NCI-H128 (cell line): ENCODE data around the gene AGAP1.
"Not testable (repeated sequence)": the region's sequence is repeated elsewhere in the genome, so short reads cannot be mapped to it uniquely, and the experiment has no call there.

ENCODE experiments used
- DNase-seq: peaks from one replicate; lab custom pipeline; 2025; ENCODE audit not compliant: unreplicated experiment; lab: John Stamatoyannopoulos, UW

The AGAP1 gene

DNA sequence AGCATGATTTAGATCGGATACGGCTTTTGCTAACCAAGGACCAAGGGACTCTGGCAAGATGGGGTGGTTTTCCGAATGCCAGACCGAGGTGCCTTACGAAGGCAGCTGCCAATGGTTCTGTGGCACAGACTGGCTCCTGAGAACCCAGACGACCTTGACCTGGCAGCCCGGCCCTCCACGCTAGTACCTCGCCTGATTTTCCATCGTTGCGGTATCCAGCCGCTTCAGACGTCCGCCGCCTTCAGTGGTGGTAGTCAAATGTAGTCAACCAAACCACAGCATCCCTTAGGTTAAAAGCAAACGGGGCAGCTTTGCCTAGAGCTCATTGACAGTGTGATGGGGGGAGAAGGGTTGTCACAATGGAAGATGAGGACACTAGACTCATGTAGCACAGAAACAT, 631.7 kb downstream of the AGAP1 start:
- no peak for DNase-seq

DNA sequence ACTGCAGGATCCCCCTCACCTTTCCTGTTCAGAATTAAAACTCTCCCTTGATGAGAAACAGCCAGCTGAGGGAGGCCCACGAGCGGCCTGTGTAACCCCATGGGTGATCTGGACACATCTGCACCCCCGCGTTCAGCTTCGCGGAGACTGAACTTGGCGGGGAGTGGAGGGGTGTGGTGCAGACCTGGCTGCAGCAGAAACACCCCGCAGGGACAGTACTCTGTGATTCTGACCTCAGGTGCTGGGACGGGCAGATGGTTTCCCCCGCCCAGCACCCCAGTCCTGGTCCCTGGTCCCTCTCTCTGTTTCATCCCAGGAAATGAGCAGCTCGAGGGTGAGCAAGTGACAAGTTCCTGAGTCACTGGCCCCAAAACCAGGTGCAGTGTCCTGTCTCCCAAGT, 633.2 kb downstream of the AGAP1 start:
- DNase-seq = no peak

DNA sequence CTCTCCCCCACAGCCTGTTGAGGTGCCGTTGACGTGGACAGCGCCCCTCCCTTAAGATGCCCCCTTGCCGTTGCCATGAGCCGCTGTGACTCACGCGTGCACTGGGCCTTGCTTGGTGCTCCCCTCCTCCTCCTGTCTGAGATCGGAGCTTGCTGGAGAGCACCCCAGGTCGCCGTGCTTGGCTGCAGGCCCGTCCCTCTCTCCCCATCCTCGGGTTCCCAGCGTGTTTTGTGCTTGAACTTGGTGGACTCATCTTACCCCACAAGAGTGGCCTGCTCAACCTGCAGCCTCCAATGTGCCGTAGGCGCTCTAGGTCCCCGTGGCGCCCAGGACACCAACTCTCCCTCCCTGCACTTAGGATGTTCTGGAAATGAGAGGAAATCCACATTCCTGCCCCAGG, 634.5 kb downstream of the AGAP1 start:
- no peak for DNase-seq

DNA sequence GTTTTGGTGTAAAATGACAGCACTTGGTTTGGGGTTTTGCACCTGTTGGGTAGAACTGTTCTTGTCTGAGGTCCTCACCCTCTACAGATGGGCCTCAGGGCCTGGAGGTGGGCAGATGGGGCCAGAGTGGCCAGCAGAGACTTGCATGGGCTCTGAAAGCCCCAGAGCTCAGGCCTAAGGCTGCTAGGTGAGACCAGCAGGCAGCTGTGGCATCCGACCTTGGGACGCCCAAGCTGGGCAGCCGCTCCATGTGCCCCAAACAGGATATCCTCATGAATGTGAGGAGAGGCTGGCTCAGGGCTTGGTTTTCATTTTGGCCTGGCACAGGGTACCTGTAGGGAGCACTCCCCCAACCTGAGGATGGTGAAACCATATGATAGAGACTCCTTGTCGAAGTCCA, 636.1 kb downstream of the AGAP1 start:
- DNase-seq = no peak

DNA sequence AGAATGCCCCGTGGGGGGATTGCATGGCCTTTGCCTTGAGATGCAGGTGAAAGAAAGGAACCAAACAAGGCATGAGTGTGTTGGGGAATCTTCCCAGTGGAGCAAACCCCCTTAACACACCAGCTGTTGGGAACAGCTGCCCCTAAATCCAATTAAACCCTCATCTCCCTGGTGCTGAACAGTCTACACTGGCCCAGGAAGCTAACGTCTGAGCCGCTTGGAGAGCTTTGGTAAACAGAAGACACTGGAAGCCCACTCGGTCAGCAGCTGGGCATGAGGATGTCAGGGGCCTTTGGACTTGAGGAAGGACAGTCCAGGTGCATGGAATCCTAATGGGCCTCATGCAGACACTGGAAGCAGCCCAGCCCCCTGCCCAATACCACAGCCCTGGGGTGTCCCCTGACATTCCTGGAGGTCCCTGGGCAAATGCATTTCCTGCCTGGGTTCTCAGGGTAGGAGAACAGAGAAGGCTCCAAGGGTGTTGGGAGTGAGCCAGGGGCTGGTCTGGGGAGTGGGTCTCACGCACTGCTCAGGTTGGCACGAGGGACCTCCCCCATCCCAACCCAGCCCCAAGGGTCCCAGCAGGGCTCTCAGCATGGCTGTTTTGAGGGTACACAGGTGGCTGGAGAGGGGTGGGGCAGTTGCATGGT, 636.6 kb downstream of the AGAP1 start:
- DNase-seq = no peak

DNA sequence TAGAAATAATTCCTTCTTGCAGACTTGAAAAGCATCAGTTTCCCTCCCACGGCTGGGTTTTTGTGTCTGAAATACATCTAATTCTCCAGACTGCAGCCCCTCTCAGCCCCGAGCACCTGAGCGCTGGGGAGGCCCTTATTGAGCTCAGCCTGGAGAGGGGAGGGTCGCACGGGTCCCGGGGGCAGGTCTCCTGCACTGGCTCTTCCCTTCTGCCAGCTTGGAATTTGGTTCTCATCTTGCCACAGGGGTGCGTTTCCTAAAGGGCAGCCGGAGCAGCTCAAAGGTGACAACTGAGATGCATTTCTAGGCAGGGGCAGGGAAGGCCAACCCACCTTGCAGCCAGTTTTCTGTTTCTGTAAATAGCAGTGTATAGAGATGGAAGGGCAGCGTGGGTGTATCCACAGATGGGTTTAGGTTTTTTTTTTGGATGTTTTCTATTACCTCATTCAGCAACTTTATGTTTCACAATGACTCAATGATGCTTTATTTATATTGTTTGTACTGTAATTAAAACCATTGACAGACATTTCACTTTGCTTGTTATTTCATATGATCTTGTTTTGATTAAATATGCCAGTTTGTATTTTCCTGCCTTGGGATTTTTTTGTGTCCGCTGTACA, 637.3 kb downstream of the AGAP1 start:
- DNase-seq = no peak

DNA sequence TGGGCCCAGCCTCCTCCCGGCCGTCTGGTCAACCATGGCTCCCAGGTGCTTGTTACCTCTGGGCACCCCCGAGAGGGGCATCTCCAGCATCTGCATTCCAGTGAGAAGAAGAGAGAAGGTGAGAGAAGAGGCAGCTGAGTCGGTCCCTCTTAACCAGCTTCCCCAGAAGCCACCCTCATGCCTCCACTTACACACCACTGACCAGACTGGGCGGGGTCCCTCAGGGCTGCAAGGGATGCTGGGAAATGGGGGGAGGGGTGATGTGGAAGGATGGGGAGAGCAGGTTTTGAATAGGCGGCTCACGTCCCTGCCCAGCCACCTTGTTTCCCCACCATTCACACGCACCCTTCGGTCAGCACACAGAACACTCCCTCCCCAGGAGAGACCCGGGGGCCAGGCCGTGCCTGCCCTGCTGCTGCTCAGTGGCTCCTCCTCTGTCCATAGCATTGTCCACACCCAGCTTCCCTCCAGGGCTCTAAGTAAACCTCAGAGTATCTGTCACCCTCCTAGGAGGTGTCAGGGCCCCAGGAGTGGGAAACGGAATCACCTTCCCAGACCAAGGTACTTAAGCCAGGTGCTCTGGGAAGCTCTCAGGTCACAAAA, 639.7 kb downstream of the AGAP1 start:
- DNase-seq = no peak

DNA sequence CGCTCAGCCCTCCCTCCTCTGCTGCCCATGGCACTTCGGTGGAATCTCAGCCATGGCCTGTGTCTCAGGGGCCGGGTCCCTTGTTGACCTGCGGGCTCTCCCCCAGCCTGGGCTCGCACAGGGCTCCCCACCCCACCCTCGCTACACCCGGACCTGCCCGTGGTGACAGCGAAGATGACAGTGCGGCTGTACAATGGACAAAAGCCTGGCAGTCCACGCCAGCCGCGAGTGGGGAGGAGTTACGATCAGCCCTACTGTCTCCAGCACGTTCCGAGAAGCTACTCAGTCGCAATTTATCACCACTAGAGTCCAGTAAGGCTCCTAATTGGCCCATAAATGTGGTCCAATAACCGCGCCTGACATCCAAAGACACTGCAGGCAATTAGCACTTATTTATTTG, 642.7 kb downstream of the AGAP1 start:
- DNase-seq = no peak

DNA sequence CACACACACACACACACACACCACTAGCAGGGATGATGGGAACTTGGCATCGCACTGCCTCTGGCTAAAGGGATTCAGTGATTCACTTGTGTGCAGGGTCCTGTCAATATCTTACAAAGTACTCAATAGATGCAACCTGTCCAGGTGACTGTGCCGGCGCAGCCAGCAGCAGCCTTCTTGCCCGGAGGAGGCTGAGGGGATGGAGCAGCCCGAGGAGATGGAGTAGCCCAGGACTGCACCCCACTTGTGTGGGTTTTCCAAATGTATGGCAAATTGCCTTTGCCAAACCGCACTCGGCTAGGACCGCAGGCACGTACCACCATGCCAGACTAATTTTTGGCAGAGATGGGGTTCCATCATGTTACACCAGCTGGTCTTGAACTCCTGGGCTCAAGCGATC, 643.2 kb downstream of the AGAP1 start:
- DNase-seq = no peak

DNA sequence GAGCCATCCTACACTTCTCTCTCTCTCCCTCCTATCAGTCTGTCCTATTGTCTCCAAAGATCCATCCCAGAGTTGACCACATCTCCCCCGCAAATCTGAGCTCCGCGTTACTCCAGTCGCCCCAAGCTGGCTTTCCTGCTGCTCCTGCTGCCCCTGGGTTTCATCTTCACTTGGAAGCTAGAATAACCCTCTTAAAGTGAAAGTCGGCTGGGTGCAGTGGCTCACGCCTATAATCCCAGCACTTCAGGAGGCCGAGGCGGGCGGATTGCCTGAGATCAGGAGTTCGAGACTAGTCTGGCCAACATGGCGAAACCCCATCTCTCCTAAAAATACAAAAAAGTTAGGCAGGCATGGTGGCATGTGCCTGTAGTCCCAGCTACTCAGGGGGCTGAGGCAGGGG, 647.8 kb downstream of the AGAP1 start:
- not testable (repeated sequence) for DNase-seq

DNA sequence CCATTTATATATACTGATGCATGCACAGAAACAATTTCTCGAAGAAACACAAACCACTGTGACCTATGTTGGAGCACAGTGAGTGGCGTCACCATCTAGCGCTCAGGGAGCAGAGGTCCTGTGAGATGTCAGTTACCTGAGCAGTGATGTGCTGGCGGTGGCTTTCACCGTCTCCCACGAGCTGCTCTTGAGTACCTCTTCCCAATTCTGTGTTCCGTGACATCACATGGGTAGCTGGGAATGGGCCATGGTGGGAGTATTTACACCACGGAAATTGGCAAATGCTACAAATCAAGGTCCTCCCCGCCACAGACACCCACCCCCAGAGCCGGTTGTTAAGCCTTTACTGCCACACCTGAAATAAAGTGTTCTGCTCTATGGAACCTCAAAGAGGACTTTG, 650.0 kb downstream of the AGAP1 start:
- DNase-seq = no peak

DNA sequence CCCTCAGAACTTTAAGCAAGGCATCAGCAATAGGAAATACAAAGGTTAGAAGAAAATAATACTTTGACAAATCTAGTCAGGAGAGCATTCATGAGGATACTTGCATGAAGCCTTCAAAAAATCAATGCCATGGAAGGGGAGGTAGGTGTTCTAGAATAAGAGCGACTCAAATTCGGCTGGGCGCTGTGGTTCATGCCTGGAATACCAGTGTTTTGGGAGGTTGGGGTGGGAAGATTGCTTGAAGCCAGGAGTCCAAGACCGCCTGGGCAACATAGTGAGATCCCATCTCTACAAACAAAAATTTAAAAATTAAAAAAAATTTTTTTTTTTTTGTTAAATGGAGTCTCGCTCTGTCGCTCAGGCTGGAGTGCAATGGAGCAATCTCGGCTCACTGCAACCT, 652.6 kb downstream of the AGAP1 start:
- DNase-seq = no peak

DNA sequence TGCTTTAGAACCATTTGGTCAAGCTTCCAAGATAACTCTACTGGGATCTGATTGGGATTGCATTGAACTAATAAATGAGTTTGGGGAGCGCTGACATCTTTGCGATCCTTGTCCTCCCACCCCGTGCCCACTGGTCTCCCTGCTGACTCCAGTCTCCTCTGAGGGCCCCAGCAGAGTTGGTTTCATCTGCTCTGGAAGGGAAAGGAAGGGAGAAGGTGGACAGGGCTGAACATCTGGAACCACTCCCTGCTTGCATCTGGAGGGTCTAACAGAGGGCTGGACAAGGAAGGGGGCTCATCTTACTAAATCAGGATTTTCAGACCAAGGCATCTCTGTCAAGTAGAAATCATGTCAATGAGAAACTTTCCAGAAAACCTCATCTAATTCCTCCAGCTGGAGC, 661.6 kb downstream of the AGAP1 start:
- no peak for DNase-seq

DNA sequence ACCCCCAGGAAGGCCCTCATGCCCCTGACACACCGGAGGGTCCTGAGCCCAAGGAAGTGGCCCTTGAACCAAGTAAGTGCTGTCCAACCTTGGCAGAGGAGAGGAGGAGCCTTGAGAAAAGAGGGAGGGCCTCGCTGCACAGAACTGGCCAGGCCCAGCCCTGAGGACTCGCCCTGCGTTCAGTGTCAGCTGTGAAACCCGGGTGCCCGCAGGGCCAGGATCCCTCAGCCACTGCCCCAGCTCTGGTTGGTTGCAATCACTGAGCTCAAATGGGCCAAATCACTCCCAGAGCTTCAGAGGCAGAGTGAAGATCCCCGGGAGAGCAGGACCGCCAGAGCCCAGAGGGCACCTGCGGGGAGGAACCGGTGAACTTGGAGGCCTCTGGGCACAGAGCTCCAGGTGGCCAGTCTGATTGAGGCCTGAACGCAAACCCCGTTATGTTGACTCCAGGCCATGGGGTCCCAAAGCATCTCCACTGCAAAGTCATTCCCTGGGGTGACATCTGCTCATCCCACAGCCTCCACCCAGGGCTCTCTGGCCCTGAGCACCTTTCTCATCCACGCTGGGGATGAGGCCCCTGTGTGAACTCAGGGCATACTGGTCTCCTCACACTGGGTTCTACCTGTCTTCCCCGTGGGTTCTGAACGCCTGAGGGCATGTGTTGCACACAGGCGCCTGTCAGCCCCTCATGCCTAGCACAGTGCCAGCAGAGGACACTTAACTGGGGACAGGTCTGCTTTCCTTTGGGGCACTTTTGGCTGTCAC, 662.4 kb downstream of the AGAP1 start:
- no peak for DNase-seq

DNA sequence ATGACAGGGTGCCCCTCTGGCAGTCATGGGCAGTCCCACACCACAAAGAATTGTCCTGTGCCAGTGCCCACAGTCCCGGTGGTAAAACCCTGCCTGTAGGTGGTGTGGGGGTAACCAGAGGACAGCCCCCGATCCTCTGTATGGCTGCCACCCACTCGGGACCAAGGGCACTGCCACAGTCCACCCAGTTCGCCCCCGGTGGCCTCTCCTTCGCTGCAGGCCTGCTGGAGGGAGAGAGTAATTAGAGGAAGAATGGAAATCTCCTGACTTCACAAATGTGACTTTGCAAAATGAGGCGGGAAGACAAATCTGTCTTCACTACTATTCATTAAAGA, 663.0 kb downstream of the AGAP1 start:
- DNase-seq = no peak

DNA sequence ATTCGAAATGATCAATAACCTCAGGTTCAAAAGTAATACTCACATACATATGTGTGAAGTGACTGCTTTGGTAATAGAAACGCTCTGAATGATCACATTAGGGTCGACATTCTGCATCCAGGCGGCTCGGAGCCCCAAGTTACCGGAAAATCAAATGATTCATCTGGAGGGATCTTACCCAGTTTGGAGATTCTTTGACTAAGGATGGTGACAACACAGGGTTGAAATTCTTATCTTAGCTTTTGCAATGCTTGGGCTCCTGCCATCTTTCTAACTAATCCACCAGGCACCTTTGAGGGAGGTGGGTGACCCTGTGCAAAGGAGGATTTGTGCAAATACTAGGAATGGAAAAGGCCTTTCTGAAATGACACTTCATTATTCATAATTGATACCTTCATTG, 663.5 kb downstream of the AGAP1 start:
- no peak for DNase-seq

DNA sequence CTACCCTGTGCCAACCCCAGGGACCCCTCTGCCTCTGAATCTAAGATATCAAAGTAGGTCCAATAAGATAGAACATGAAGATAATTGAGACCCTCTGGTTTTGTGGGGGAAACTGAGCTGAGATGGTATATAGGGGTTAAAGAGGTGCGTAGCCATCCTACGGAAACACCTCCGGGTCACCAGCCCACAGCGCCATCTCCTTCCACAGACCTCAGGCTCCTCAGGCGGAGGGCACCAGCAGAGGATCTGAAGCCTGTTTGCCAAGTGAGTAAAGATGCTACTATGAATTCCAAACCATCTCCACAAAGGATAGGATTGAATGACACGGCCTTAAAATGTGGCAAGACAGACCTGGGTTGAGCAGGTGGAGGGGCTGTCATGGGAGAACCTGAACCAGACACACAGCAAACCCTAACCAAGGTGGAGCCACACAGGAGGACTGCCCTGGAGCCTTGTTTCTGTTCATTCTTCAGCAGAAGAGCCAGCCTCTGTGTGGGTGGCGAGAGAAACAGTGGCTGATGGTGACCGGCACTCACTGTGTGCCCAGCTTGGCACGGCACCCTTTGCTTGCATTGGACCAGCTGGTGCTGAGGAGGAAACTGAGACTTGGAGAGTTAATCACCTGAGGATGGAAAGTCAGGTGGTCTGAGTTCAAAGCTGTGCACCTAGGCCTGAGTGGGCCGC, 664.1 kb downstream of the AGAP1 start:
- DNase-seq = no peak

DNA sequence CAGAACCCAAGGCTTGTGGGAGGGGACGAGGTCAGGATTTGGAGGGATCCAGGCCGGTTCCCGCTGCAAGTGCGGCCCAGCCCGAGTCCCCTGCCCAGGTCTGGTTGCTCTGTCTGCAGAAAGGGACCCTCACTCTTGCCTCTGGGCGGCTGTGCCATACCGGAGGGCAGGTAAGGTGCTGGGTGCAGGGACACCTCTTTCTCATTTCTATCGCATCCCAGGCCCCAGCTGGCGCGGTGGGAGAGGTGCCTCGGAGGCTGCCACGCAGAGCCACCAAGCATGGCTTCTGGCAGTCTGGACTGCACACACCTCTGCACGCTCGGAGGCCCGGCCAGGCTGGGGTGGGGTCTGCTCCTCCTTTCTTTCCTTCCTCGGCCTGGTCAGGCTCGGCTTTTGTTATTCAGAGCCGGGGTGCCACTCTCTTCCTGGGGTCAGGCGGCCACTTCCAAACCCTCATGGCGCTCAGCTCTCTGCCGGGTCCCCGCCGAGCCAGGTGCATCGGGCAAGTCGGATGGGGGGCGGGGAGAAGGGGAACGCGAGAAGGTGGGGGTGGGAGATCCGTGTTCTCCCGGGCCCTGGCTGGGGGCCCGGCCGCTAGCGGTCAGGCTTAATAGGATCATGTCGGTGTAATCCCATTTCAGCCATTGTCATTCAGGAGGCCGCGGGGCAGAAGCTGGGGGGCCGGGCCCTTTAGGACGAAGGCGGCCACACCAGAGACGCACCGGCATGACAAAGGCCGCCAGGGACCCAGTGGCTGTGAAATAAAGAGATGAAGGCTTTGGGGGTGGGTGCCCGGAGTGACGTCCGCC, 665.3 kb downstream of the AGAP1 start:
- DNase-seq = no peak

DNA sequence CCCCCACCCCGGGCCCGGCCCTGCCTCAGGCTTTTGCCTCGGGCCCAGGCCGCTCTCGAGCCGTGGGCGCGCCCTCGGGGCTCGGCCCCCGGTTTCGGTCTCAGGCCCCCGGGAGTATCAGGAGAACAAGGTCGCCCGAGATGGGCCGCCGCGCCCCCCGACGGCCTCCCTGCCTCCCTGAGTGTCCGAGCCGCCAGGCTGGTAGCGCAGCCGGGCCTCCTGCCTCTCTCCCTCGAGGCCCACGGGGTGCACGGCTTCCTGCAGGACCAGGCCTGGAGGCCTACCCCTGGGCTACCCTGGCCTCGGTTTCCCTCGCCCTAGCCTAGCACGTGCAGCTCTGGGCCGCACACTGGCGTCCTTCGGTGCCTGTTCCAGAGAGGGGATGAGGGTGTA, 665.9 kb downstream of the AGAP1 start:
- DNase-seq = no peak

DNA sequence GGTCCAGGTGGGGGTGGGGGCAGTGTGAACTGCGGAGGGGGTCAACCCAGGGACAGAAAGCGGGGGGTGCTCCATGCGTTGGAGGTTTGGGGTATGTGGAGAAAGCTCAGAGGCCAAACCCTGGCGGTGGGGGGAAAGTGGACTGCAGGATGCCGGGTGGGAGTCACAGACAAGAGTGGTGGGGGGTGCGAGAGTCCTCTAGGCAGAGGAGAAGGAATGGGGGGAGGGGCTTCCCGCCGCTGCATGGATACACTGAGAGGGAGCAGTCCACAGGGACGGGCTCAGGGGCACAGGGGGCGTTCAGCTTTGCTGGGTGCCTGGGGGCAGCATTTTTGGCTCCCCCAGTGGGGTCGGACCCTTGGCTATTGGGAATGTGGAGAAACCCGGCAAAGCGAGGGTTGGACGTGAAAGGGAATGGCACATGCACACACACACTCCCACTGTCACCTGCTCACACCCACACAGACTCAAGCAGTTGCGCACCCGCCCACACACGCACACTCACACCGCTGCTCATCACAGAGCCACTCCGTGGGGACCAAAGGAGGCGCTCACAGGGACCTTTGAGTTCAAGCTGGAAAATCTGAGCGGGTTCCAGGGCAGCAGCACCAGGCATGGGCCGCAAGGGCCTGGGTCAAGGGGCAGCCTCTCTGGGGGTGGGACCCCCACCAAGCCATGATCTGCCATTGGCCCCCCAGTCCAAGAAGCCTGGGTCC, 666.7 kb downstream of the AGAP1 start:
- no peak for DNase-seq
